ENCODE data around the gene EMC7. TPM values are rescaled to one million over a fixed set of nuclear protein-coding genes. Genes with fewer than 3 reads are reported as not detected.

The EMC7 gene
- total and polyA plus RNA-seq, 2 of the 13 experiments (the other 11 are each of a cell fraction or from before 2014, with no cell fraction given) = 46.8 to 113 TPM

DNA sequence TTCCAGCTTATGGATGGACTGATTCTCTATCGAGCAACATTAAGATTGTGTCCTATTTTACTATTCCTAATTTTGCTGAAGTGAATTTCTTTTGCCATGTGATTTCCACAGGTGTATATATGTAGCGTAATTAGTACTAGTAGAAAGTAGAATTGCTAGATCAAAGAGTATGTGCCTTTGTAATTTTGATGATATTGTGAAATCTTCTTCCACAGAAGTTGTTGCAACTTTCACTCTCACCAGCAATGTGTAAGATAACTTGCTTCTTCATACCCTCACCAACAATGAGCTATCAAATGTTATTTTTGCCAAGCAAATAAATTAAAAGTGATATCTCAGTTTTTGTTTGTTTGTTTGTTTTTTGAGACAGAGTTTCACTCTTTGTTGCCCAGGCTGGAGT is 5.7 kb upstream of the EMC7 start:
- in situ Hi-C loops (cut with HindIII; ENCODE audit: extremely low pct_ligation_motif_present, low pct_unique_long_range_greater_than_20kb) (no loop called here), intact Hi-C loops (cut with micrococcal nuclease; ENCODE audit: unreplicated experiment) (loop anchor here (10.0 kb wide), 1 partner anchor 237 kb away; the partner anchor contains the start of genes NOP10 and NUTM1)
- Histone ChIP-seq H3K36me3 (replicated peaks in 1 of 2; ENCODE audit: control insufficient read depth in 1 of 2, insufficient read depth in 2 of 2, low read length in 2 of 2) (no peaks in the 10 kb centered on the region), H3K9ac (ENCODE audit: insufficient read depth, low read depth, low read length) (no peak overlapping the region), H3K9me3 (ENCODE audit: low read length) (no peaks in the 10 kb centered on the region), H3K4me2 (ENCODE audit: low read depth, low read length) (no peak overlapping the region), H3K4me3 (replicated peaks in 1 of 3; ENCODE audit: insufficient read depth in 1 of 3, low read depth in 2 of 3, low read length in 3 of 3) (no peak overlapping the region), H3K27me3 (ENCODE audit: control insufficient read depth in 1 of 2, insufficient read depth in 2 of 2, low read length in 2 of 2) (no peaks in the 10 kb centered on the region), H4K20me1 (ENCODE audit: insufficient read depth, low read length) (no peaks in the 10 kb centered on the region), H3K27ac (ENCODE audit: extremely low read length, insufficient read depth, low read length) (no peak overlapping the region), H3K79me2 (ENCODE audit: insufficient read depth, low read length) (peaks cover 5% of the 10 kb centered on the region), H2AFZ (ENCODE audit: low read length) (no peak overlapping the region), H3K4me1 (ENCODE audit: insufficient read depth, low read length) (peaks cover 25% of the 10 kb centered on the region)
- ATAC-seq (no peak), DNase-seq (ENCODE audit: low spot score) (no peak), FAIRE-seq (no peak)
- CTCF ChIA-PET (ENCODE audit: low intra/inter-chr PET ratio, low total read pairs) = no interaction called here
- BruUV-seq (replicated peaks) = no TSS peak
- 90% methylated on average over 2 of the region's 2 CpGs for WGBS (ENCODE audit: low lambda C conversion rate)
- POLR2A ChIA-PET = interaction anchor here (0.7 to 1.0 kb wide), 2 partner anchors 11 to 102 kb away, joined by 3 to 4 read pairs; partner anchors contain the start of gene KATNBL1
- no peak for TF ChIP-seq ZNF44 (CRISPR knock-in tag; IDR thresholded peaks at IDR 0.05)
- TF ChIP-seq, protein P1, sequence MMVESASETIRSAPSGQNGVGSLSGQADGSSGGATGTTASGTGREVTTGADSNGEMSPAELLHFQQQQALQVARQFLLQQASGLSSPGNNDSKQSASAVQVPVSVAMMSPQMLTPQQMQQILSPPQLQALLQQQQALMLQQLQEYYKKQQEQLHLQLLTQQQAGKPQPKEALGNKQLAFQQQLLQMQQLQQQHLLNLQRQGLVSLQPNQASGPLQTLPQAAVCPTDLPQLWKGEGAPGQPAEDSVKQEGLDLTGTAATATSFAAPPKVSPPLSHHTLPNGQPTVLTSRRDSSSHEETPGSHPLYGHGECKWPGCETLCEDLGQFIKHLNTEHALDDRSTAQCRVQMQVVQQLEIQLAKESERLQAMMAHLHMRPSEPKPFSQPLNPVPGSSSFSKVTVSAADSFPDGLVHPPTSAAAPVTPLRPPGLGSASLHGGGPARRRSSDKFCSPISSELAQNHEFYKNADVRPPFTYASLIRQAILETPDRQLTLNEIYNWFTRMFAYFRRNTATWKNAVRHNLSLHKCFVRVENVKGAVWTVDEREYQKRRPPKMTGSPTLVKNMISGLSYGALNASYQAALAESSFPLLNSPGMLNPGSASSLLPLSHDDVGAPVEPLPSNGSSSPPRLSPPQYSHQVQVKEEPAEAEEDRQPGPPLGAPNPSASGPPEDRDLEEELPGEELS (CRISPR knock-in tag; IDR thresholded peaks at IDR 0.05) = no peak
- TF ChIP-seq, protein P2, sequence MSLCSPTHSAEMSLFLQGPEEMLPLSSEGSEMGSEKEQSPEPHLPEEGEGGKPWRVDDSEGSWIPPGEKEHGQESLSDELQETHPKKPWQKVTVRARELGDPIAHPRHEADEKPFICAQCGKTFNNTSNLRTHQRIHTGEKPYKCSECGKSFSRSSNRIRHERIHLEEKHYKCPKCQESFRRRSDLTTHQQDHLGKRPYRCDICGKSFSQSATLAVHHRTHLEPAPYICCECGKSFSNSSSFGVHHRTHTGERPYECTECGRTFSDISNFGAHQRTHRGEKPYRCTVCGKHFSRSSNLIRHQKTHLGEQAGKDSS (CRISPR knock-in tag; IDR thresholded peaks at IDR 0.05; ENCODE audit: borderline replicate concordance, low read depth) = no peak
- peak; percentile 55; the same call in 1 of the 2 replicates for TF ChIP-seq CEBPB (IDR thresholded peaks at IDR 0.05; ENCODE audit: borderline replicate concordance, low read depth, low read length)
- no peak for TF ChIP-seq HHEX (CRISPR knock-in tag; IDR thresholded peaks at IDR 0.05)
- no peak for TF ChIP-seq GFI1 (CRISPR knock-in tag; IDR thresholded peaks at IDR 0.05; ENCODE audit: borderline replicate concordance)
- TF ChIP-seq ZNF451 (CRISPR knock-in tag; IDR thresholded peaks at IDR 0.05) = no peak

All from HepG2 (cell line).